ENCODE results near the gene PLAAT4. TPM values are rescaled to one million over a fixed set of nuclear protein-coding genes. Genes with fewer than 3 reads are reported as not detected.

Gene PLAAT4
- total RNA-seq, 1 experiment from 2014 or later: 3.5 TPM

DNA sequence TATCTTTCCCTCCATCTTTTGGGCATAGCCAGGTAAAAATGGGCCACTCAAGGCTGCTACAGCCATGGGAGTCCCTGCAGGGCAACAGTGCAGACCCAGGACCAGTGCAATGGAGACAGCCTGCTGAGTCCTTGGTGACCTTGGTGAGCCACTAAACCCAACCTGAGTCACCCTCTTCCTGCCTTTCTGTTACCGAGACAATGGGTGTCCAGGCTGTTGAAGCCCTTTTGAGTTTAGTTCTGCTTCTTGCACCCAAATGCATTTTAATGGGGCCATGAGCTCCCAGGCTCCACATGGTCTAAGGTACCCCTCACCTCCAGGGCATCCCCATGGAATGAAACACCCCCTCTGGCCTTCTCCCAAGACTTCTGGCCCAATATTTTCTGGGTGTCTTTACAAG, 874 bp upstream of the PLAAT4 start:
- Histone ChIP-seq H3K4me1 (ENCODE audit: insufficient read depth, low read length) (peaks cover 6% of the 10 kb centered on the region; the same call in 1 of the 2 replicates), H3K18ac (ENCODE audit: insufficient read length, low read depth, low read length) (no peak overlapping the region), H3T11ph (ENCODE audit: low read length) (no peak overlapping the region), H3K23ac (ENCODE audit: insufficient read length, low read depth, low read length) (no peak overlapping the region), H3K79me2 (ENCODE audit: insufficient read depth, low read length) (no peaks in the 10 kb centered on the region), H3K27ac (ENCODE audit: insufficient read length, low read depth, low read length) (no peak overlapping the region), H4K5ac (ENCODE audit: insufficient read length, low read depth, low read length) (no peak overlapping the region), H3K14ac (ENCODE audit: insufficient read depth, low read length) (no peak overlapping the region; the same call in 1 of the 2 replicates), H2BK20ac (ENCODE audit: low read depth, low read length, poor library complexity, severe bottlenecking) (no peak overlapping the region), H3K79me1 (ENCODE audit: insufficient read depth, low read depth, low read length, poor library complexity, severe bottlenecking) (no peaks in the 10 kb centered on the region), H3K4me2 (ENCODE audit: insufficient read depth, insufficient read length, low read length) (no peak overlapping the region), H2AK5ac (ENCODE audit: insufficient read length, low read length) (no peak overlapping the region), H4K20me1 (ENCODE audit: control insufficient read depth, insufficient read depth, insufficient read length) (no peaks in the 10 kb centered on the region), H3K27me3 (ENCODE audit: insufficient read depth, low read length) (0 out of 2 replicates have a peak, but pooled peaks cover 2% of the 10 kb centered on the region), H2BK120ac (ENCODE audit: low read depth, low read length, poor library complexity, severe bottlenecking) (no peak overlapping the region), H4K91ac (ENCODE audit: insufficient read length, low read depth, low read length) (no peak overlapping the region), H3K9ac (ENCODE audit: extremely low read depth, insufficient read length, low read length) (no peak overlapping the region), H3K23me2 (ENCODE audit: insufficient read length, low read depth, low read length, poor library complexity, severe bottlenecking) (no peaks in the 10 kb centered on the region), H2BK12ac (ENCODE audit: insufficient read length, low read depth, low read length) (no peak overlapping the region), H3K56ac (ENCODE audit: insufficient read length, low read depth, low read length) (no peak overlapping the region), H2BK15ac (ENCODE audit: low read depth, low read length) (no peak overlapping the region), H2BK5ac (ENCODE audit: insufficient read length, low read length) (no peak overlapping the region), H3K4ac (ENCODE audit: low read depth, low read length) (no peak overlapping the region), H2AFZ (ENCODE audit: low read length) (no peak overlapping the region), H4K8ac (replicated peaks; ENCODE audit: insufficient read length, low read depth, low read length) (no peak overlapping the region), H3K9me3 (ENCODE audit: control insufficient read depth, low read depth, low read length) (no peaks in the 10 kb centered on the region)
- H3K4me1 Mint-ChIP-seq: peaks cover 46 to 50% of the 10 kb centered on the region in 2 experiments
- no CpG with 5 or more reads among the region's 1 CpG for WGBS (ENCODE audit: extremely low coverage, insufficient read length, low lambda C conversion rate)
- no peak overlapping the region for H3K27ac Mint-ChIP-seq
- H3K9me3 Mint-ChIP-seq: peaks cover 7 to 11% of the 10 kb centered on the region in 2 experiments
- DNase-seq: no peak
- TF ChIP-seq, protein P1, sequence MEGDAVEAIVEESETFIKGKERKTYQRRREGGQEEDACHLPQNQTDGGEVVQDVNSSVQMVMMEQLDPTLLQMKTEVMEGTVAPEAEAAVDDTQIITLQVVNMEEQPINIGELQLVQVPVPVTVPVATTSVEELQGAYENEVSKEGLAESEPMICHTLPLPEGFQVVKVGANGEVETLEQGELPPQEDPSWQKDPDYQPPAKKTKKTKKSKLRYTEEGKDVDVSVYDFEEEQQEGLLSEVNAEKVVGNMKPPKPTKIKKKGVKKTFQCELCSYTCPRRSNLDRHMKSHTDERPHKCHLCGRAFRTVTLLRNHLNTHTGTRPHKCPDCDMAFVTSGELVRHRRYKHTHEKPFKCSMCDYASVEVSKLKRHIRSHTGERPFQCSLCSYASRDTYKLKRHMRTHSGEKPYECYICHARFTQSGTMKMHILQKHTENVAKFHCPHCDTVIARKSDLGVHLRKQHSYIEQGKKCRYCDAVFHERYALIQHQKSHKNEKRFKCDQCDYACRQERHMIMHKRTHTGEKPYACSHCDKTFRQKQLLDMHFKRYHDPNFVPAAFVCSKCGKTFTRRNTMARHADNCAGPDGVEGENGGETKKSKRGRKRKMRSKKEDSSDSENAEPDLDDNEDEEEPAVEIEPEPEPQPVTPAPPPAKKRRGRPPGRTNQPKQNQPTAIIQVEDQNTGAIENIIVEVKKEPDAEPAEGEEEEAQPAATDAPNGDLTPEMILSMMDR (conservative IDR thresholded peaks at IDR 0.05): no peak
- H3K36me3 Mint-ChIP-seq (ENCODE audit: insufficient read depth in 1 of 3, low read depth in 3 of 3): peaks cover 0 to 6% (median 0%) of the 10 kb centered on the region in 3 experiments; a peak in 2 of 7 replicates
- no peak overlapping the region for H3K4me3 Mint-ChIP-seq
- H3K27me3 Mint-ChIP-seq (ENCODE audit: low read depth): no peaks in the 10 kb centered on the region; the same call in 1 of the 2 replicates

Data from H9 (cell line).